Right lobe of liver (tissue), 6 donors: Measurements from ENCODE around the gene LHFPL2. TPM values are rescaled to one million over a fixed set of nuclear protein-coding genes. Genes with fewer than 3 reads are reported as not detected.
A peak's percentile ranks its signal among the peaks of the same experiment; 100 is the strongest.

Experiments used
- ATAC-seq, 4 donors: fragments of 200-7000 bp; cut with Tn5 transposase; one replicate each; pipeline ENCODE4 v1.9.1; 2020; ENCODE audit warnings: mild to moderate bottlenecking in 4 of 4, moderate library complexity in 4 of 4
- DNase-seq, 3 donors: peaks; one replicate each; pipeline ENCODE4 v3.0.0-alpha.2; 2020
- H3K27ac ChIP-seq, 3 donors: fragments of 200-600 bp; one replicate each; pipeline ENCODE4 v1.8.0; 2022
- H3K27me3 ChIP-seq, 2 donors: fragments of 200-600 bp; one replicate each; pipeline ENCODE4 v1.8.0; 2022
- H3K36me3 ChIP-seq, 4 donors: fragments of 200-600 bp; sonication (generic) in 1 of 4; one replicate each; pipeline versions ENCODE4 v1.5.1 to v1.8.0; 2017 to 2022; ENCODE audit warnings: control low read depth in 1 of 4
- H3K4me1 ChIP-seq, 4 donors: fragments of 200-600 bp; sonication (generic) in 1 of 4; one replicate each; pipeline versions ENCODE4 v1.5.1 to v1.8.0; 2017 to 2022; ENCODE audit warnings: control low read depth in 1 of 4
- H3K4me3 ChIP-seq, 3 donors: fragments of 200-600 bp; one replicate each; pipeline ENCODE4 v1.8.0; 2022
- H3K9me3 ChIP-seq, 4 donors: fragments of 200-600 bp; sonication (generic) in 1 of 4; one replicate each; pipeline versions ENCODE4 v1.5.1 to v1.8.0; 2017 to 2022; ENCODE audit warnings: control low read depth in 1 of 4
- CTCF ChIP-seq, 4 donors: fragments of 200-600 bp in 3 of 4; fragments of 450-650 bp in 1 of 4; IDR thresholded peaks; one replicate each; pipeline versions ENCODE4 v1.5.1 to v1.8.0; 2016 to 2022; ENCODE audit warnings: antibody characterized with exemption in 4 of 4, mild to moderate bottlenecking in 2 of 4
- POLR2A ChIP-seq: fragments of 450-650 bp; IDR thresholded peaks from one replicate; pipeline ENCODE4 v1.6.1; 2017; ENCODE audit warnings: antibody characterized with exemption, mild to moderate bottlenecking
- whole genome bisulfite sequencing: methylation state at CpG from one replicate; pipeline ENCODE4 v1.1.6; 2018; ENCODE audit warnings: low coverage, low lambda C conversion rate; ENCODE audit not compliant: insufficient coverage; ENCODE audit errors: missing lambda C conversion rate; 5-methylcytosine and 5-hydroxymethylcytosine counted together
- intact Hi-C, 2 donors: fragments of 100-400 bp; cut with DNase I; formaldehyde crosslinking; loops; one replicate each; pipeline versions ENCODE4 v1.11.2 to v1.14.1; 2022
- total RNA-seq, 6 experiments: library from RNA; depleted of rRNA in 2 of 6; stranded (reverse); fragments of >200 nt in 2 of 6; fragmentation: NEBNext Ultra II Directional in 3 of 6; extraction: Animal tissue kit (Norgen Biotek cat#: 25700) in 3 of 6; gene quantifications; one replicate each; pipeline versions ENCODE4 v1.1.0 to v1.2.4, GENCODE V29; 2016 to 2023
- donor health status: DM: no; HTN: yes; CAD: no.
- donor health status: DM: no; HTN: no; CAD: no.
- donor health status: DM: no; HTN: no; CAD: no.
- donor health status: DM: no; HTN: yes; CAD: no.
- donor health status: DM: no; HTN: yes; CAD: no.

LHFPL2 gene
- total RNA-seq, 6 experiments from 2014 or later = 2.6 to 11.8 (median 4.3) TPM

- no peak for DNase-seq
- intact Hi-C loops = no loop called here
These were observed 50.6 kb downstream of the LHFPL2 start for GRCh38 chr5:78597974-78598371.

GRCh38 chr5:78597068-78597973 is 51.3 kb downstream of the LHFPL2 start:
- intact Hi-C loops = no loop called here
- TF ChIP-seq CTCF (IDR thresholded peaks at IDR 0.05) = no peak
- no peak for TF ChIP-seq POLR2A
- Histone ChIP-seq H3K27me3 (no peaks in the 10 kb centered on the region), H3K4me3 (no peak overlapping the region), H3K36me3 (no peaks in the 10 kb centered on the region), H3K4me1 (no peaks in the 10 kb centered on the region), H3K27ac (no peak overlapping the region), H3K9me3 (no peaks in the 10 kb centered on the region)
- DNase-seq (no peak), ATAC-seq (peak in 2 of 4 donors; percentile 23 to 25)
- WGBS = 57% methylated on average over 4 of the region's 5 CpGs

More at GRCh38 chr5:78597974-78598371, 50.6 kb downstream of the LHFPL2 start:
- H3K4me1 ChIP-seq = no peaks in the 10 kb centered on the region
- no peaks in the 10 kb centered on the region for H3K36me3 ChIP-seq
- no peak for ATAC-seq
- H3K4me3 ChIP-seq = no peak overlapping the region
- H3K27me3 ChIP-seq = no peaks in the 10 kb centered on the region
- TF ChIP-seq CTCF (IDR thresholded peaks at IDR 0.05) = no peak
- no peak overlapping the region for H3K27ac ChIP-seq
- no peaks in the 10 kb centered on the region for H3K9me3 ChIP-seq

GRCh38 chr5:78595458-78595921 is 53.1 kb downstream of the LHFPL2 start:
- no peak overlapping the region for H3K27ac ChIP-seq
- no peaks in the 10 kb centered on the region for H3K9me3 ChIP-seq
- no peak overlapping the region for H3K4me3 ChIP-seq
- no peaks in the 10 kb centered on the region for H3K4me1 ChIP-seq
- no peaks in the 10 kb centered on the region for H3K36me3 ChIP-seq
- no peak for DNase-seq
- no peaks in the 10 kb centered on the region for H3K27me3 ChIP-seq
- TF ChIP-seq CTCF (IDR thresholded peaks at IDR 0.05) (no peak), POLR2A (no peak)
- ATAC-seq = no peak
- intact Hi-C loops = no loop called here
- WGBS = 49% methylated on average over 4 of the region's 4 CpGs

GRCh38 chr5:78594610-78595457 is 53.7 kb downstream of the LHFPL2 start:
- intact Hi-C loops = no loop called here
- TF ChIP-seq POLR2A = no peak
- no peak for TF ChIP-seq CTCF (IDR thresholded peaks at IDR 0.05)

More at GRCh38 chr5:78594610-78595457, 53.7 kb downstream of the LHFPL2 start:
- WGBS = 61% methylated on average over 7 of the region's 7 CpGs
- no peaks in the 10 kb centered on the region for H3K4me1 ChIP-seq
- peak overlapping the region in 1 of 3 donors; percentile 30 for H3K27ac ChIP-seq
- H3K4me3 ChIP-seq = no peak overlapping the region
- H3K27me3 ChIP-seq = no peaks in the 10 kb centered on the region
- no peaks in the 10 kb centered on the region for H3K9me3 ChIP-seq
- H3K36me3 ChIP-seq = no peaks in the 10 kb centered on the region
- ATAC-seq (peak; percentile 61 to 81 (median 72)), DNase-seq (no peak)
